NCI-H526 treated with DMSO at 0.1 percent for 48 hours (cell line): ENCODE results near the gene C3orf22.
"Not testable (repeated sequence)": the region's sequence is repeated elsewhere in the genome, so short reads cannot be mapped to it uniquely, and the experiment has no call there.

Experiments
- DNase-seq: peaks from one replicate; lab custom pipeline; 2025; lab: John Stamatoyannopoulos, UW

The C3orf22 gene, protein sequence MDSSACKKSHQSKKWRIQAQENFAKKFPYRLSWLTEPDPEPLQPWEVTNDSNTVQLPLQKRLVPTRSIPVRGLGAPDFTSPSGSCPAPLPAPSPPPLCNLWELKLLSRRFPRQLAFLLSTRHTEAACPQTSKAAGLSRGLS

DNA sequence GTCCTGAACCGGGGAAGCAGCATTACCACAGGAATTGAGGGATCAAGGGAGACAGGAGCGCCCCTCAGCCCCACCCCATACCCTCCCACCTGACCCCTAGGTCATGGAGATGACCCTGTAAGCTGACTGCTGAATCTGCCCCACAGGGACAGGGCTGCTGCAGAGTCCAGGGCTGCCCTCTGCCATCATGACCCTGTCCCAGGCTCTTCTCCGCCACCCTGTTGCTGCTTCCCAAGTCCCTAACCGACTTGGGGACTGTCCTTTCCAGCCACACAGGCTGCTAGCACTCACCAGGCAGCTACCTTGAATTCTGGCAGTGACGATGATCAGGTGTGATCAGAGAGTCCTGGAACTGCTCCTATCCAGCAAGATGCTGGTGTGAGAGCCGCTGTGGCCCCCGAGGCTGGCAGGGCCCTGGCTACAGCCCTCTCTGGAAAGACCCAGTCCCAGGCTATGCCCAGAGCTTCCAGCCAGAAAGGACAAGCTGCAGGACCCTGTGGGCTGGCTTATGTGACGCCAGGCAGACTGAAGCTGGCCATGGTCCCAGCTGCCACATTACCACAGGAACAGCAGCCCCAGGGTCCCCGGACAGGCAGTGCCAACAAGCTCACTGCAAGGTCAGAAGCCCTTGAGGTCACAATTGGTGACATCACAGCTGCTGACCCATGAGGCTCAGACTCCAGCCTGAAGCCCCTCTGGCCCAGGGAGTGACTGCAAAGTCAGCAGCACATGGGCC lies at the start of gene C3orf22:
TSS of gene C3orf22 (minus strand) at position 597 of the 736 bp plus-strand sequence. CDS start 5,542 bp downstream, outside the sequence.
- DNase-seq, result no peak

DNA sequence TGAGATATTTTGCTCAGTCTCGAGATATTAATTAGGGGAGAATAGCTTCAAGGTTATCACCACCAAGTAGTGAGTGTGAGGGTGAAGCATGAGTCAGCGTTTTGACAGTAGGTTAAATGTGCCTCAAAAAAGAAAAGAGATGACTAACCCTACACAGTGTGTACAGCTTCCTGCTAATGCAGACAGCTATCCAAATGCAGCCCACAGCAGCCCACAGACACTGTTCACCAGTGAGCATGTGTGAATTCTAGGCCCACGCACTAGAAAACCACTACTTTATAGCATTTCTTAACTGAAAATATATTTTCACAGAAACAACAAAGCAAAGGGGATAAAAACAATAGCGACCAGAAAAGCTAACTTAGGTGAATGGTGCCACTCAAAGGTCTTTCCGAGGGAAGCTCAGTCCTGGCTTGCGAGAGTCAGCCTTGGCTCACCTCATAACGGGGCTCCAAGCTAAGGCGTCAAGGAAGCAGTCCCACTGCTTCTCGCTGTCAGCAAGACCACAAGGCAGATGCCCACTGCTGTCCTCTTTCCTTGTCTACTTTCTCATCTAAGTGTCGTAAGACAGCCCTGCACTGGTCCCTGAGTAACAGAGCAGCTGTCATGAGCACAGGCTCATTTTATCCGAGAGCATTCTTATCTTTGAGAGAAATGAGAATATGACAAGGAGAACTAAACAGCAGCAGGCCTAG lies 48.6 kb upstream of the C3orf22 start:
- DNase-seq, result no peak

DNA sequence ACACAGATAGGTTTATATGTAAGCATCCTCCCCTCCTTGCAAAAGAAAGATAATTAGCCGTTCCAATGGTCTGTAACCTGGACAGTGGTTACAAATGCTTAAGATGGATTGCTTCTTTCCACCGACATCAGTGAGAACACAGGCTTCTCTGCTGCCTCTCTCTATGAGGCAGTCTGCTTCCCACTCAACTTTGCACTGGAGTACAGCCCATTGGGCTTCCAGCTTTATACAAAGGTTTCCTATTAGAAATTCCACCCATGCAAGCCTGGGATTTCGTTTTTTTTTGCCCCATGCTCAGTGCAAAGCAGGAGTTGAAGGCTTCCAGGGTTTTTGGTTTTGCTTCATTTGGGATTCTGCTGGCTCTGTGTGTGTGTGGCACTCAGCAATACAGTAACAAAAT lies 47.3 kb upstream of the C3orf22 start:
- DNase-seq, result no peak

DNA sequence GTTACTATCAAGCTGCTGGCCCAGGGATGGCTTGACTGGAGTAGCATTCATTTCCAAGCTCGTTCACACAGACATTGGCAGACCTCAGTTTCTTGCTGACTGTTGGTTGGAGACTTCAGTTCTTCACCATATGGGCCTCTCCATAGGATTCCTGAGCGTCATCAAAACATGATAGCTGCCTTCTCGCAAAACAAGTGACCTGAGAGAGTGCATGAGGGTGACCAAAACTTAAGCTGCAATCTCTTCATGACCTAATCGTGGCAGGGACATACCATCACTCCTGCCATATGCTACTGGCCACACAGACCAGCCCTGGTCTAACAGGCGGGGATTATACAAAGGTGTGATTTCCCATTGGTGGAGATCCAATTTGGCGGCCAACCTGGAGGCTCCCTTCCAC lies 46.0 kb upstream of the C3orf22 start:
- DNase-seq, result no peak

DNA sequence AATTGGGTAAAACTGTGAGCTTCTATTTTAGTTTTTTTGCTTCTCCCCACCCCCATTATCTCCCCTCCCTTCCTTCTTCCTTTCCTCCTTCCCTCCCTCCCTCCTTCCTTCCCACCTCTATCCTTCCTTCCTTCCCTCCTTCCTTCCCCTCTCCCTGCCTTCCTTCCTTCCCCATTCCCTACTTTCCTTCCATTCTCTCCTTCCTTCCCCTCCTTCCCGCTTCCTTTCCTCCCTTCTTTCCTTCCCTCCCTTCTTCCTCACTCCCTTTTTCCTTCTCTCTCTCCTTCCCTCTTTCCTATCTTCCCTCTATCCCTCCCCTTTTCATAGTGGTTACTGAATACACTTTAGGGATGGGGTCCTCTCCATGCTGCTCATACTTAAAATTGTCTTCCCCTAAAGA lies 40.4 kb upstream of the C3orf22 start:
- no peak for DNase-seq

DNA sequence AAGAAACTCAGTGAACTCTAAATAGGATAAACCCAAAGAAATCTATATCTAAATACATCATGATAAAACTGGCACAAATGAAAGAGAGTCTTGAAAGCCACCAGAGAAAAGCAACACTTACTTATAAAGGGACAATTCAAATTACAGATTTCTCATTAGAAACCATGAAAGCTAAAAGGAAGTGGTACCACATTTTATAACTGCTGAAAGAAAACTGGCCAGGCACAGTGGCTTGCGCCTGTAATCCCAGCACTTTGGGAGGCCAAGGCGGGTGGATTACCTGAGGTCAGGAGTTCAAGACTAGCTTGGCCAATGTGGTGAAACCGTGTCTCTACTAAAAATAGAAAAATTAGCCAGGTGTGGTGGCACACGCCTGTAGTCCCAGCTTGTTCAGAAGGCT lies 36.7 kb upstream of the C3orf22 start:
- not testable (repeated sequence) for DNase-seq

DNA sequence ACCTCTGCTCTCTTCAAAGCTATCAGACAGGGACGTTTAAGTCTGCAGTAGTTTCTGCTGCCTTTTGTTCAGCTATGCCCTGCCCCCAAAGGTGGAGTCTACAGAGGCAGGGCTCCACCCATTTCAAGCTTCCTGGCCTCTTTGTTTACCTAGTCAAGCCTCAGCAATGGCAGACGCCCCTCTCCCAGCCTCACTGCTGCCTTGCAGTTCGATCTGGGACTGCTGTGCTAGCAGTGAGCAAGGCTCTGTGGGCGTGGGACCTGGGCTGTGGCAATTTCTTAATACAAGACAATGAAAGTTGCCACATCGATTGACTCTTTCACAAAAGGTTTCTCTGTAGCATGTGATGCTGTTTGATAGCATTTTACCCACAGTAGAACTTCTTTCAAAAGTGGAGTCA lies 32.8 kb upstream of the C3orf22 start:
- DNase-seq, result not testable (repeated sequence)

DNA sequence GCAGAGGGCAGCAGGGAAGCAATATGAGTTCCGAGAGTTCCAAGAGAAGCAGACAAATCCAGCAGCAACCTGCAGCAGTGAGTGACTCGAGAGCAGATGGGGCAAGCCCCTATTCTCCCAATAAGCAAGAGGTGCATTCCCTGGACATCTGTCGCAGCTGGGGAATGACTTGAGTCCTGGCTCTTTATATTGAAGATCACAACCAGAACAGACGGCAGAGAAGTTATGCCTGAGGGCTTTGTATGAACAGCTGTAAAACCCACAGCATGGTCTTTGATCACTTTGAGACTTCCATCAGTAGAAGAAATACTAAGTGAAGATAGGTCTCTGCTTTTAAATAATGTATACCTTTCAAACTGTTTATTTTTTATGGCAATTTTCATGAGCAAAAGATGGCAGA lies 23.6 kb upstream of the C3orf22 start:
- no peak for DNase-seq

DNA sequence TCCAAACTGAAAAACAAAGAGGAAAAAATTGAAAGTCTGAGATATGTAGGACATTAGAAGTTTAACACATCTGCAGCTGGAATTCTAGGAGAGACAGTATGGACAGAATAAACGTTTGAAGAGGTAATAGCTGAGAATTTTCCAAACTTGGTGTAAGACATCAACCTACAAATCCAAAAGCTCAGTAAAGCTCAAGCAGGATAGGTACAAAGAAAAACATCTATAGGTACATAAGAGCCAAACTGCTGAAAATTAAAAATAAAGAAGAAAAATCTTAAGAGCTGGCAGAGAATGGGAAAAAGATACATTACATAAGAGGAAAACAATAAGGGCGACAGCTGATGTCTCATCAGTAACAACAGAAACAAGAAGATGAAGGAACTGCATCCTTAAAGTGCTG lies 22.8 kb upstream of the C3orf22 start:
- no peak for DNase-seq

DNA sequence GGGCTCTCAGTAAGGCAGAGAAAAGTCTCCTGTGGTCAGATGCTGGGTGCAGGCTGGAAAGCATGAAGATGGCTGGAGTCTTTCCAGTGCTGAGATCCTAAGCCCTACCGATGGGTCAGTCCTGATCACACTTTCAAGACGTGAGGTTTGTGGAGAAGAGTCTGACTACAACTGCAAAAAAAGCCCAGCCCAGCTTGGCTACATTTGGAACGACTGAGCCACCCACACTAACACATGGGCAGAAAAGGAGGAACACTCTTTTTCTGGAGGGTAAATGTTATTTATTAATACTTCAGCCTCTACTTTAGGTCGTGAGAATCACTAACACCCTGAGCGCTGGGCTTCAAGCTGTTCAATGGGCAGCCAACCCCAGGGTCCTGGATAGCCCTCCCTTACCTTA lies 22.0 kb upstream of the C3orf22 start:
- no peak for DNase-seq

DNA sequence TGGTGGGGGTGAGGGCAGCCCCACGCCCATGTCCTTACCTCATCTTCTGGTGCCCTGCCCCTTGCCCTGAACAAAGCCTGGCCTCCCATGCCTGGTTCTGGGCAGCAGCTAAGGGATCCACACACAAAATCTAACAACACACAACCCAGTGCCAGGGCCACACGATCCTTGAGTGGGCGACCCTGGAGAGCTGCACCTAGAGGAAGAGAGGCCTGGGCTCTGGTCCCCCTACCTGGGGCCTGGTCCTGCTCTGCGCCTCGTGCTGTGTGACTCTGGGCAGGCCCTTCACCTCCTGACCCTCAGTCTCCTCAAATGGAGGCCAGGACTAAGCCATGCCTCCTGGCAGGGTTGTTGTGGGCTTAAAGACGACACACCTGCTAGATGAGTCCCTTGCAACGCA lies 20.0 kb upstream of the C3orf22 start:
- no peak for DNase-seq

DNA sequence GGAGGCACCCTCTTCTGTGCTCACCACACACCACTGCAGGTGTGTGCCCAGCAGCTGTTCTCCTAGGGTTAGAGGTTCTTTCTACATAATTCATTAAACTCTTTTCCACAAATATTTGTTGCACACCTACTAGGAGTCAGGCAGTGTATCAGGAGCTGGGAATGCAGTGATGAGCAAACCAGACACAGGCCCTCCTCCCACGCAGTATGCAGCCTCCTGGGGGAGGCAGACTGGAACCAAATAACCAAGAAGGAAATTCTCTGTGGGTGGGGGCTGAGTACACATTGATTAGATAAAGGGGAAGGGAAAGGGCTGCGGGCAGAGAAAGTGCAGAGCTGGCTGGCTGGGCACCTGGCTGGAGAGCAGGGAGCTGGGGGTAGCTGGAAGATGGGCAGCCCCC lies 18.5 kb upstream of the C3orf22 start:
- no peak for DNase-seq

DNA sequence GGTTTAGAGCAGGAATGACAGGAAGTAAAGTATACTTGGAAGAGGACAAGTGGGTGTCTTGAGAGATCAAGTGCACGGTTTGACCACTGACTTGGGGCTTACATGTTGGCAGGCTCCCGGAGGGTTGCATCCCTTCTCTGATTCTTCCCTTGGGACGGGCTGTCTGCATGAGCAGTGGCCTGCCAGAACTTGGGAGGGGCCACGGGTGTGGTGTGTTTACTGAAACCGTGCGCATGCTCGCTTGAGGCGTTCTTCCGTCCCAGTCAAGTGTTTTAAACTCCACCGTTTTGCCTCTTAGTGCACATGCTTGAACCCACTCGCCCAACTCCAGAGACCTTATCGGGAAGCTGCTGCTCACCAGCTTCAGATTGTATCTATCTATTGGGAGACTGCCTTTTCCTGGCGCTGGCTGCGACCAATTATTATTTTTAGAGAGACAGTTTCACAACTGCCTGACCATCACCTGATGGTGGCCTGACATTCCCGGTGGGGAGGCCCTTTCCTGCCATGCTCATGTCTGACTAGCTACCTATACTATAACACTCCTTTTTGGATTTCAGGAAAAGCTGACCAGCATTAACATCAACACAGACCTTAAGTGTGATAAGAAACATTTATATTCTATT lies 14.9 kb upstream of the C3orf22 start:
- peak; percentile 47 for DNase-seq

DNA sequence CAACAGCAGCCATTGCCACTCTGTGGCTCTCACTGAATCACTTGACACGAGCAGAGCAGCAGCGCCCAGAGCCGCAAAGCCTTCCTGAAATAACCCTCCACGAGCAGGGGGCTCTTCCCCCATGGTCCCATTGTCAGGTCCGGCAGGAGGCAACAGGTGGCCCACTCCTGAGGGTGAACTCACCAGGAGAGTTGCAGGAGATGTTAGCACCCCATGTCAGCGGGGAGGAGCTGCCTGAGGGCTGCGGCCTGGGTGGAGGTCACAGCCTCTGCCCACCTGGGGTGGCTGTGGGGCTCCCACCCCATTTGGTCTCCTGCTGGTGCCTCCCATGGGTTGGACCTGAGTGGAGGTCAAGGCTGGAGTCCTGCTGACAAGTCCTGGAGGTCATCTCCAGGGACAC lies 12.3 kb upstream of the C3orf22 start:
- DNase-seq, result no peak

DNA sequence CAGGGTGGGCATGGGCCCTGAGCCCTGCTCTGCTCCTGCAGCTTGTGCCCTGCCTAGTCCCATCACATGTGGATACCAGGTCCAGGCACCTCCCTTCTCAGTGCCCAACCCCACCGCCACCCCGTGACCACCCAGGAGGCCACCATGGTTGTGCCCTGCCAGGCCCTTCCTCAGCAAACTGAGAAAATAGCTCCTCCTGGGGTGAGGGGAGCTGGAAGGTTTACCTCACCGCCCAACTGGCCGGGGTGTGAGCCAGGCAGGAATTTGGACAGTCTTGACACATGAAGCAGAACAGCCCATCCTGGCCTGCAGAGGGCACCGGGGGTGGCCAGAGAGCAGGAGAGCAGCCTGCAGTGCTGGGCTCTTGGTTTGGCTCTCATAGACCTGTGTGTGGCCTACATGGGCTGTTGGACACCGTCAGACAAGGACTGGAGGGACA lies 11.4 kb upstream of the C3orf22 start:
- DNase-seq, result no peak

DNA sequence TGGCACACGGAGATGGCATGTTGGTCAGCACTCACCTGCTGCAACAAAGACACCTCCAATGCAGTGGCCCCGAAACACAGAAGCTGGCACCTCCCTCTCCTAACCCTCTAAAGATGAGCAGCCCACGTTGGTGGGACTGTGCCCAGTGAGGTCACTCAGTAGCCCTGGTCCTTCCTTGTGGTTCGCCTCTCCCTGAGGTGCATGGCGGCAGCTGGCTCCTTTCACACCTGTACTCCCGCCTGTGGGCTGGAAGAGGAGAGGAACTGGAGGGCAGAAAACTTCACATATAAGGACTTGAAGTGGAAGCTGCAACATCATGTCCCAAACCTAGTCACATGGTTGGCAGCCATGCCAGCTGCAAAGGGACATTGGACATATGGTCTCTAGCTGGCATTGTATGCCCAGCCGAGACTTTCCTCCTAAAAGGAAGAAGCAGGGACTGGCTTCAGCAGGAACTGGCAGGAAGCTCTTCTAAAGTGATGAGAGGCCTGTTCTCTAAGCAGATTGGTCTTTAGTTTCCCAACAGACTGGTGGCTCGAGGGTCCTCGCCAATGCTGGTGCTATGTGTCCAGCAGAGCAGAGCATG lies 10.8 kb upstream of the C3orf22 start:
- DNase-seq, result no peak

DNA sequence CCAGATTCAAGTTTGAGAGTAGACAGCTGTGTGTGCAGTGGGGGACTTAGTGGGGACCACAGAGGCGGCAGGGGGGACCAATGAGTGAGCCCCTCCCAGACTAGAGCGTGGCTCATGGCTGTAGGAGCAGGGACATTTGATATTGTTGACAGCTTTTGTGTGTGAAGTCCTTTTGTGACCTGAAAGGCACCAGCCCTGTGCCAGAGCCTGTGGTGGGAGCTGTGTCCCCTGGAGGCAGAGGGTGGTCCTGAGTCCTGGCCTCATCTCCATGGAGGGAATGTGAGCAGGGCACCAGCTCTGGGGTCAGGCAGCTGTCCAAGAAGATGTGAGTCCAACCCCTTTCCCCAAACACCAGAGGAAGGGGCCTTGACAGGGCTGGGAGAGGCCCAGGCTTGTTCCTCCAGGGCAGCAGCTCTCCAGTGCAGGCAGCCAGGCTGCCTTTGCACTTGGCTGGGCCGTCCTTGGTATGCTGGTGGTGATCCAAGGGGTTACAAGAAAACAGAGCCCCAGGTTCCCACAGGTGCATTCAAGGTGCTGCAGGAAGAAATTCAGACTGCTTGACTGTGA lies 10.1 kb upstream of the C3orf22 start:
- DNase-seq, result no peak

DNA sequence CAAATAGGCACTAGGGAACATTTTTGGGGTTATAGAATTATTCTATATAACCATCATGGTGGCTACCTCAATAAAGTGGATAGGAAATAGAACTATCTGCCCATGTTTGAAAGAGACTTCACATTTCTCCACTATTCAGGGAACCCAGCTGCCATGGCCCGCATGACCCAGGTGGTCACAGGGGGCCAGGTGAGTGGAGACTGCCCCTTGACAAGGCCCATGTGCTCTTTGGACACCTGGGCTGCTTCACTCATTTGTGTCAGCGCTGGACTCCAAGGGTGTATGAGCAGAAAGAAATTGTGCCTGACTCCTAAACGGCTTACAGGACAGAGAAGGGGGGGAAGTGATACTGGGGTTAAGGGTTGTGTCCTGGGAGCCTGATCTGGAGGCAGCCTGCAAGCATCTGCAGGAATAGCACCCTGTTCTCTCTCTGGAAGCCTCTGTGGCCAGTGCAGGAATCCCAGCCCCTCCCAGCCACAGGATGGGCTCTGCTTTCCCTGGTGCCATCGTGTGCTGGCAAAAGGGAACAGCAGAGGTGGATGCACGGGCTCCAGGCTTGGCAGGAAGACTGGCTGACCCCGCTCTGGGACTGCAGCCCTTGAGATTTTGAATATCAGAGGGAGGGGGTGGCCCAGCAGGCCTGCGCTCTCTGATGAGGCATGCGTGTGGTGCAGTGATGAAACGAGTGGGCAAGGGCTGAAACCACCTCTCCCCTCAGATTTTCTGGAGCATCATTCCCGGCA lies 9.1 kb upstream of the C3orf22 start:
- peak; percentile 9 for DNase-seq

DNA sequence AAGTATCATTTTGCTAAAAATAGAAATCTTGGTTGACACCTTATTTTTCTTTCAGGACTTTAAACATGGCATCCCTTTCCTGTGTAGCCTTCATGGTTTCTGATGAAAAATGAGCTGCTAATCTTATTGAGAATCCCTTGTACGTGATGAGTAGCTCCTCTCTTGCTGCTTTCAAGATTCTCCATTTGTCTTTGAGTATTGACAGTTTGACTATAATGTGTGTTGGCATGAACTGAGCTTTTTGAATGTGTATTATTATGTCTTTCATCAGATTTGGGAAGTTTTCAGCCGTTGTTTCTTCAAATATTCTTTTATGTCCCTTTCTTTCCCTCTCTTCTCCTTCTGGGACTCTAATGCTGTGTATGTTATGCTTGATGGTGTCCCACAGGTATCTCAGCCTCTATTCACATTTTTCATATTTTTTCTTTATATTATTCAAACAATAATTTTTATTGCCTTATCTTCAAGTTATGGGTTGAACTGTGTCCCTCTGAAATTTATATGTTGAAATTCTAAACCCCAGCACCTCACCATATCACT lies 4.1 kb upstream of the C3orf22 start:
- DNase-seq, result no peak

DNA sequence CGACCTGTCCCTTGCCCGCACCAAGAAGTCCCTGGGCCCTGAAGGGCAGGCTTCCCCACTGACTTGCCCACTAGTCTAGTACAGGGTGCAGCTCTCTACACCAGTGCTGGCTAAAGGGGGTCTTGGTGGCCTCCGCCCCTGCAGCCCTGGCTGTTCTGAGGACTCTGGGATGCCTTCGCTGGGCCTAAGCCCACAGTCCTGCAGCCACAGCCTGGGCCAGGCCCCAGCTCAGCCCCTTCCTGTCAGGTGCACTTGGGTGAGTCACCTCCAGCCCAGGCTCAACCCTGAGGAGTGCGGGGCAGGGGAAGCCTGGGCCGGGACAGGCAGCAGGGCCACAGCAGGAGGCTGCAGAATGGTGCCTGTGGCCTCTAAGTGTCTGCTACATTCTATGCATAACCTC lies 971 bp downstream of the C3orf22 start:
- no peak for DNase-seq

DNA sequence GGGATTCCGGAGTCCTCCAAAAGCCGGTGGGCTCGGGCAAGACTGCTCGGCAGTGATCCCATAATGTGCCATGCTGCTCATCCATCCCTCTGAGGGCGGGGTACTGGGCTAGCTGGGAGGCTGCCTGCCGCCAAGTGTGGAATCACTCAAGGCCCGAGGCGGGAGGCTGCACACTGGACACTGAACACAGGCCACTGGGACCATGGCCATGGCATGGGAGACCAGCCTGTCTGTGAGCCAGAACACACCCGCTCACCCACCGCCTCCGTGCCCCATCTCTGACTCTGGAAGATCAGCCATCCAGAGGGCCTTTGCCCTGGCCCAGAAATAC lies 1.4 kb downstream of the C3orf22 start:
- DNase-seq, result no peak
